K562 (cell line): ENCODE results near the gene MXRA7. TPM values are rescaled to one million over a fixed set of nuclear protein-coding genes. Genes with fewer than 3 reads are reported as not detected.

ENCODE experiments used
- ADNP ChIP-seq: fragments of 200-800 bp; sonication (Bioruptor generic); IDR thresholded peaks from 2 replicates; pipeline ENCODE4 v1.6.1; 2016; ENCODE audit warnings: missing genetic modification characterization, missing compliant biosample characterization
- BRCA1 ChIP-seq, 2 experiments: fragments of 450-650 bp in 1 of 2; sonication (generic) in 1 of 2; formaldehyde crosslinking in 1 of 2; IDR thresholded peaks; 2 replicates each; pipeline versions ENCODE4 v1.5.0 to v1.6.1; 2017 to 2020; ENCODE audit warnings: mild to moderate bottlenecking in 1 of 2, missing genetic modification reagents in 1 of 2
- HNRNPK ChIP-seq: fragments of 200-400 bp; formaldehyde crosslinking; IDR thresholded peaks from one replicate; pipeline ENCODE4 v1.6.1; 2018; ENCODE audit warnings: mild to moderate bottlenecking, low read depth, low read length; ENCODE audit not compliant: poor library complexity, severe bottlenecking
- MXI1 ChIP-seq: IDR thresholded peaks from 2 replicates; pipeline ENCODE4 v1.6.1; 2011; ENCODE audit warnings: low read depth, mild to moderate bottlenecking, improper control_type of control experiment, low read length
- NR3C1 ChIP-seq: sonication (generic); formaldehyde crosslinking; IDR thresholded peaks from 2 replicates; pipeline ENCODE4 v1.8.1; 2022; ENCODE audit warnings: missing genetic modification reagents
- PHB2 ChIP-seq: fragments of 450-650 bp; IDR thresholded peaks from 2 replicates; pipeline ENCODE4 v1.6.1; 2017; ENCODE audit warnings: low read depth
- ZNF12 ChIP-seq: sonication (generic); formaldehyde crosslinking; IDR thresholded peaks from 2 replicates; pipeline ENCODE4 v1.4.0; 2020; ENCODE audit warnings: mild to moderate bottlenecking, missing genetic modification reagents
- ZNF197 ChIP-seq: fragments of 200-800 bp; sonication (Bioruptor generic); IDR thresholded peaks from 2 replicates; pipeline ENCODE4 v1.6.1; 2016; ENCODE audit warnings: low read depth, missing genetic modification characterization, missing compliant biosample characterization
- ZNF57 ChIP-seq: fragments of 450-650 bp; formaldehyde crosslinking; IDR thresholded peaks from 2 replicates; pipeline ENCODE4 v1.4.0; 2020; ENCODE audit warnings: mild to moderate bottlenecking, moderate library complexity
- polyA plus RNA-seq, 8 experiments: library from polyadenylated mRNA; depleted of rRNA in 4 of 8; stranded (reverse) in 5 of 8; unstranded in 3 of 8; fragments of >200 nt; fragmentation: Nextera tagmentation in 2 of 8; fragmentation: Illumina TruSeq in 1 of 8; extraction: Ambion mirVana in 2 of 8; extraction: Trizol in 1 of 8; gene quantifications; 2 replicates each; pipeline versions ENCODE4 v1.2.1 to v1.2.3, GENCODE V29; 2011 to 2014; ENCODE audit warnings: inconsistent platforms in 1 of 8, missing spikeins in 1 of 8
- total RNA-seq, 7 experiments: library from RNA; depleted of rRNA in 6 of 7; stranded (reverse); fragments of >200 nt in 6 of 7; fragmentation: Illumina TruSeq in 2 of 7; extraction: Trizol in 2 of 7; gene quantifications; 2 replicates each; pipeline versions ENCODE4 v1.2.1 to v1.2.3, GENCODE V29; 2011 to 2021; ENCODE audit warnings: low replicate concordance in 1 of 7
- TF ChIP-seq, protein P1 (sequence below): fragments of 450-650 bp; IDR thresholded peaks from 2 replicates; pipeline ENCODE4 v1.6.1; 2016; ENCODE audit warnings: mild to moderate bottlenecking, moderate library complexity
- TF ChIP-seq, protein P2 (sequence below): sonication (generic); formaldehyde crosslinking; IDR thresholded peaks from 2 replicates; pipeline ENCODE4 v1.8.1; 2023; ENCODE audit warnings: mild to moderate bottlenecking, missing genetic modification reagents
- TF ChIP-seq, protein P3 (sequence below), 3 experiments: fragments of 200-800 bp in 1 of 3; sonication (Bioruptor generic) in 1 of 3; sonication (generic) in 1 of 3; formaldehyde crosslinking in 1 of 3; IDR thresholded peaks; 2 replicates each; pipeline versions ENCODE4 v1.6.1 to v1.8.0; 2016 to 2022; ENCODE audit warnings: mild to moderate bottlenecking in 2 of 3, missing compliant biosample characterization in 2 of 3, missing genetic modification characterization in 2 of 3, missing genetic modification reagents in 1 of 3

The MXRA7 gene
- total and polyA plus RNA-seq, 9 of the 15 experiments (the other 6 are each of a cell fraction or from before 2014, with no cell fraction given), result 2.6 to 38.4 (median 14.3) TPM

DNA sequence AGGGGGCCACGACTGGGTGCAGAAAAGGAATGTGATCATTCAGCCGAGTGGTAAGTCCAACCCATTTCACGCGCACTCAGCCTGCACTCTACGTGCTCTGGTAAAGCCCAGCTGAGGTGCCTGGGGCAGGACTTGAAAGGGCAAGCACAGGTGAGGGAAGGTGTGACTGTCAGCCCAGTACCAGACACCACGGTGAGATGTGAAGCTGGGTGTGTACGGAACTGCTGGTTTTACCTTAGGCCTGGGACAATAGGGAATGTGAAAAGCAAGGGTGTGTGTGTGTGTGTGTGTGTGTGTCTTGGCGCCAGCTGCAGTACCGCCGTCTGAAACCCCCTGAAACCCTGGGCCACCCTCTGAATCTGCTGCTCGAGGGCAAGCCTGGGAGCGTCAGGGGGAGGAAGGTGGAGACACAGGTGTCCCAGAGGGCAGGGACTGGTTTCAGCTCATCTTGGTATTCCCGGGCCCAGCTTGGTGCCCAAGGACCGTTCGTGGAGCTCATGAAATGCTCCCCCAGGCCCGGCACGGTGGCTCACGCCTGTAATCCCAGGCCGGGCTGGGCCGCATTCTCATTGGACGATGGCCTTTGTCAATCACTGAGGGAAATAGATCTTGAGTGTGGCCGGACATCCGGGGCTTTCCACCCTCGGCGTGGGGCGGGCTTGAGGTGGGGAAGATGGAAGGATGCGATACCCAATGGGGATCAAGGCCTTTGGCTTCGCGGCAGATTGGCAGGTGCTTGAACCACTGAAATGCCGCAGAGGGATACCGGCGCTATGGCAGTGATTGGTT is 39.4 kb downstream of the MXRA7 start (continued):
- TF ChIP-seq ZNF57, result no peak
- no peak for TF ChIP-seq NR3C1
- TF ChIP-seq ZNF12 (CRISPR knock-in tag), result no peak
- TF ChIP-seq, protein P1, sequence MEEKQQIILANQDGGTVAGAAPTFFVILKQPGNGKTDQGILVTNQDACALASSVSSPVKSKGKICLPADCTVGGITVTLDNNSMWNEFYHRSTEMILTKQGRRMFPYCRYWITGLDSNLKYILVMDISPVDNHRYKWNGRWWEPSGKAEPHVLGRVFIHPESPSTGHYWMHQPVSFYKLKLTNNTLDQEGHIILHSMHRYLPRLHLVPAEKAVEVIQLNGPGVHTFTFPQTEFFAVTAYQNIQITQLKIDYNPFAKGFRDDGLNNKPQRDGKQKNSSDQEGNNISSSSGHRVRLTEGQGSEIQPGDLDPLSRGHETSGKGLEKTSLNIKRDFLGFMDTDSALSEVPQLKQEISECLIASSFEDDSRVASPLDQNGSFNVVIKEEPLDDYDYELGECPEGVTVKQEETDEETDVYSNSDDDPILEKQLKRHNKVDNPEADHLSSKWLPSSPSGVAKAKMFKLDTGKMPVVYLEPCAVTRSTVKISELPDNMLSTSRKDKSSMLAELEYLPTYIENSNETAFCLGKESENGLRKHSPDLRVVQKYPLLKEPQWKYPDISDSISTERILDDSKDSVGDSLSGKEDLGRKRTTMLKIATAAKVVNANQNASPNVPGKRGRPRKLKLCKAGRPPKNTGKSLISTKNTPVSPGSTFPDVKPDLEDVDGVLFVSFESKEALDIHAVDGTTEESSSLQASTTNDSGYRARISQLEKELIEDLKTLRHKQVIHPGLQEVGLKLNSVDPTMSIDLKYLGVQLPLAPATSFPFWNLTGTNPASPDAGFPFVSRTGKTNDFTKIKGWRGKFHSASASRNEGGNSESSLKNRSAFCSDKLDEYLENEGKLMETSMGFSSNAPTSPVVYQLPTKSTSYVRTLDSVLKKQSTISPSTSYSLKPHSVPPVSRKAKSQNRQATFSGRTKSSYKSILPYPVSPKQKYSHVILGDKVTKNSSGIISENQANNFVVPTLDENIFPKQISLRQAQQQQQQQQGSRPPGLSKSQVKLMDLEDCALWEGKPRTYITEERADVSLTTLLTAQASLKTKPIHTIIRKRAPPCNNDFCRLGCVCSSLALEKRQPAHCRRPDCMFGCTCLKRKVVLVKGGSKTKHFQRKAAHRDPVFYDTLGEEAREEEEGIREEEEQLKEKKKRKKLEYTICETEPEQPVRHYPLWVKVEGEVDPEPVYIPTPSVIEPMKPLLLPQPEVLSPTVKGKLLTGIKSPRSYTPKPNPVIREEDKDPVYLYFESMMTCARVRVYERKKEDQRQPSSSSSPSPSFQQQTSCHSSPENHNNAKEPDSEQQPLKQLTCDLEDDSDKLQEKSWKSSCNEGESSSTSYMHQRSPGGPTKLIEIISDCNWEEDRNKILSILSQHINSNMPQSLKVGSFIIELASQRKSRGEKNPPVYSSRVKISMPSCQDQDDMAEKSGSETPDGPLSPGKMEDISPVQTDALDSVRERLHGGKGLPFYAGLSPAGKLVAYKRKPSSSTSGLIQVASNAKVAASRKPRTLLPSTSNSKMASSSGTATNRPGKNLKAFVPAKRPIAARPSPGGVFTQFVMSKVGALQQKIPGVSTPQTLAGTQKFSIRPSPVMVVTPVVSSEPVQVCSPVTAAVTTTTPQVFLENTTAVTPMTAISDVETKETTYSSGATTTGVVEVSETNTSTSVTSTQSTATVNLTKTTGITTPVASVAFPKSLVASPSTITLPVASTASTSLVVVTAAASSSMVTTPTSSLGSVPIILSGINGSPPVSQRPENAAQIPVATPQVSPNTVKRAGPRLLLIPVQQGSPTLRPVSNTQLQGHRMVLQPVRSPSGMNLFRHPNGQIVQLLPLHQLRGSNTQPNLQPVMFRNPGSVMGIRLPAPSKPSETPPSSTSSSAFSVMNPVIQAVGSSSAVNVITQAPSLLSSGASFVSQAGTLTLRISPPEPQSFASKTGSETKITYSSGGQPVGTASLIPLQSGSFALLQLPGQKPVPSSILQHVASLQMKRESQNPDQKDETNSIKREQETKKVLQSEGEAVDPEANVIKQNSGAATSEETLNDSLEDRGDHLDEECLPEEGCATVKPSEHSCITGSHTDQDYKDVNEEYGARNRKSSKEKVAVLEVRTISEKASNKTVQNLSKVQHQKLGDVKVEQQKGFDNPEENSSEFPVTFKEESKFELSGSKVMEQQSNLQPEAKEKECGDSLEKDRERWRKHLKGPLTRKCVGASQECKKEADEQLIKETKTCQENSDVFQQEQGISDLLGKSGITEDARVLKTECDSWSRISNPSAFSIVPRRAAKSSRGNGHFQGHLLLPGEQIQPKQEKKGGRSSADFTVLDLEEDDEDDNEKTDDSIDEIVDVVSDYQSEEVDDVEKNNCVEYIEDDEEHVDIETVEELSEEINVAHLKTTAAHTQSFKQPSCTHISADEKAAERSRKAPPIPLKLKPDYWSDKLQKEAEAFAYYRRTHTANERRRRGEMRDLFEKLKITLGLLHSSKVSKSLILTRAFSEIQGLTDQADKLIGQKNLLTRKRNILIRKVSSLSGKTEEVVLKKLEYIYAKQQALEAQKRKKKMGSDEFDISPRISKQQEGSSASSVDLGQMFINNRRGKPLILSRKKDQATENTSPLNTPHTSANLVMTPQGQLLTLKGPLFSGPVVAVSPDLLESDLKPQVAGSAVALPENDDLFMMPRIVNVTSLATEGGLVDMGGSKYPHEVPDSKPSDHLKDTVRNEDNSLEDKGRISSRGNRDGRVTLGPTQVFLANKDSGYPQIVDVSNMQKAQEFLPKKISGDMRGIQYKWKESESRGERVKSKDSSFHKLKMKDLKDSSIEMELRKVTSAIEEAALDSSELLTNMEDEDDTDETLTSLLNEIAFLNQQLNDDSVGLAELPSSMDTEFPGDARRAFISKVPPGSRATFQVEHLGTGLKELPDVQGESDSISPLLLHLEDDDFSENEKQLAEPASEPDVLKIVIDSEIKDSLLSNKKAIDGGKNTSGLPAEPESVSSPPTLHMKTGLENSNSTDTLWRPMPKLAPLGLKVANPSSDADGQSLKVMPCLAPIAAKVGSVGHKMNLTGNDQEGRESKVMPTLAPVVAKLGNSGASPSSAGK, result peak; percentile 53
- TF ChIP-seq MXI1, result no peak
- no peak for TF ChIP-seq ADNP (tag)
- TF ChIP-seq HNRNPK, result no peak
- TF ChIP-seq, protein P2, sequence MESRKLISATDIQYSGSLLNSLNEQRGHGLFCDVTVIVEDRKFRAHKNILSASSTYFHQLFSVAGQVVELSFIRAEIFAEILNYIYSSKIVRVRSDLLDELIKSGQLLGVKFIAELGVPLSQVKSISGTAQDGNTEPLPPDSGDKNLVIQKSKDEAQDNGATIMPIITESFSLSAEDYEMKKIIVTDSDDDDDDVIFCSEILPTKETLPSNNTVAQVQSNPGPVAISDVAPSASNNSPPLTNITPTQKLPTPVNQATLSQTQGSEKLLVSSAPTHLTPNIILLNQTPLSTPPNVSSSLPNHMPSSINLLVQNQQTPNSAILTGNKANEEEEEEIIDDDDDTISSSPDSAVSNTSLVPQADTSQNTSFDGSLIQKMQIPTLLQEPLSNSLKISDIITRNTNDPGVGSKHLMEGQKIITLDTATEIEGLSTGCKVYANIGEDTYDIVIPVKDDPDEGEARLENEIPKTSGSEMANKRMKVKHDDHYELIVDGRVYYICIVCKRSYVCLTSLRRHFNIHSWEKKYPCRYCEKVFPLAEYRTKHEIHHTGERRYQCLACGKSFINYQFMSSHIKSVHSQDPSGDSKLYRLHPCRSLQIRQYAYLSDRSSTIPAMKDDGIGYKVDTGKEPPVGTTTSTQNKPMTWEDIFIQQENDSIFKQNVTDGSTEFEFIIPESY, result peak; percentile 51
- 0 out of 2 replicates have a peak, but pooled peaks have one; percentile 30 for TF ChIP-seq PHB2
- TF ChIP-seq ZNF197 (CRISPR knock-in tag), result no peak
- TF ChIP-seq, protein P3, sequence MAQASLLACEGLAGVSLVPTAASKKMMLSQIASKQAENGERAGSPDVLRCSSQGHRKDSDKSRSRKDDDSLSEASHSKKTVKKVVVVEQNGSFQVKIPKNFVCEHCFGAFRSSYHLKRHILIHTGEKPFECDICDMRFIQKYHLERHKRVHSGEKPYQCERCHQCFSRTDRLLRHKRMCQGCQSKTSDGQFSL (CRISPR knock-in tag; IDR thresholded peaks at IDR 0.05), result no peak
- TF ChIP-seq, protein P3 (tag; IDR thresholded peaks at IDR 0.05), result no peak
- TF ChIP-seq BRCA1 (IDR thresholded peaks at IDR 0.05), result no peak
- no peak for TF ChIP-seq BRCA1 (CRISPR knock-in tag; IDR thresholded peaks at IDR 0.05)
